T-helper 2 cell treated with Interferon-gamma antibody and Interleukin-4, amounts not matched to agents 100 ng/mL and 5 ng/mL, for 36 hours (primary cell): Measurements from ENCODE around the gene DHX58. TPM values are rescaled to one million over a fixed set of nuclear protein-coding genes. Genes with fewer than 3 reads are reported as not detected.

Experiments
- intact Hi-C: fragments of 100-400 bp; cut with micrococcal nuclease; formaldehyde crosslinking; loops from one replicate; pipeline ENCODE4 v1.15.1; 2023
- total RNA-seq: library from RNA; stranded (reverse); gene quantifications from 2 replicates; pipeline ENCODE4 v1.2.3, GENCODE V29; 2022

Gene DHX58
- total RNA-seq, 1 donor from 2014 or later, result 35.9 TPM

GRCh38 chr17:42056635-42057034 lies 55.9 kb downstream of the DHX58 start:
- intact Hi-C loops, result no loop called here

- intact Hi-C loops, result no loop called here
Observed at GRCh38 chr17:42055496-42055895, 57.0 kb downstream of the DHX58 start.

GRCh38 chr17:42055027-42055426 lies 57.5 kb downstream of the DHX58 start:
- intact Hi-C loops, result no loop called here

DNA sequence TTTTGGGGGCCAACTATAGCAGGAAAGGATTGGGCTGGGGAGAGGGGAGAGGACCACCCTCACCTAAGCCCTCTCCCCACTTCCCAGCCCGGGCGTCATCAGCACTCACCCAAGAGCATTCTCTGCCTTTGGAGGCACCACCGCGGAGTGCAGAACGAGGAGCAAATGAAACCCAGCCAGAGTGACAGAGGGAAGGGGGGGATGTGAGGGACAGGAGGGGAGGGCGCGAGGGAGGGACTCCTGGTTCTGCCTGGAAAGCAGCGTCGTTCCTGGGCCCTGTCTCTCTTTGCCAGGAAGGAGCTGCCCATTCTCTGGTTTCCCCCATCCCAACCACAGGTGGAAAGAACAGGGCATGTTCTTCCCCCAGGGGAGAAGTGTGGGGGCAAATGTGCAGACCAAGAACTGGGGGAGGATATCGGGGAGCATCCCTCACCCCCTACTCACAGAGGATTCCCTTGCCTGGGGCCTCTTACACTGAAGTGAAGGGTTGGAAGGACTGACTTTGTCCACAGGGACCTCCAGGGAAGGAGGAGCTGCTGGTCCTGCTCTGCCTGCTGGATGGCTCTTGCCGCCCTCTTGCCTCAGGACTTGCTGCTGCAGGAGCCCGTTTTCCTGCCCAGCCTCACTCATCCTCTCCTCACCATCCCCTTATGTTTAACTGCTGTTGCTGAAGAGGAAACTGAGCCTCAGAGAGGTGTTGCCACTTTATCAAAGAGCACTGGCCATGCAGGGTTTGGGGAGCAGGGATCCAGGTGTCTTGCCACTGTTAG lies 58.6 kb downstream of the DHX58 start:
- intact Hi-C loops, result no loop called here

DNA sequence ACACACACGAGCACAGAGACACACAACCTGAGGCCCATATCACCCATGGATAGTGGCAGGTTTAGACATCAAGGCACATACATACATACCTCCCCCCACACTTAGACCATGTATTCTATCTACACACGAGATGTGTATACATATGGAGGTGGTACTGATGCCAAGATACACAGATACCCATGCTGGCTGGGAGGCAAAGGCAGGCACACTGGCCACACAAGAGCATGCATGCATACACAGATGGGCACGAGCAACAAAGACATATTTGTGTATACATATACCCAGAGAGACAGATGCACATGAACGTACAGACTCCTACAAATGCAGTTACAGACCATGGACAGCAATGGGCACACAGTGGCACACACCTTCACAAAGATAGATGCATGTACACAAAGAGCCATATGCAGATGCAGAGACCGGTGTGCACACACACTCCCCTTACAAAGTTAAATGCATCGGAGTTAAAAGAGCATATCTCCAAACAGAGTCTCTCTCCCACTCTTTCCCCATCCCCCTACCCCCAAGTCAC lies 60.1 kb downstream of the DHX58 start:
- intact Hi-C loops, result no loop called here

- intact Hi-C loops, result no loop called here
Observed at GRCh38 chr17:42051645-42052044, 60.9 kb downstream of the DHX58 start.

Other genes with a start within 250 kb of the DHX58 start
- 20.4 and 22.1 TPM in 2 replicates for gene KLHL11, start 247.3 kb downstream of the DHX58 start, total RNA-seq
- gene ACLY, start 193.8 kb downstream of the DHX58 start, total RNA-seq, result 182 and 188 TPM in 2 replicates
- 0.66 and 0.73 TPM in 2 replicates for gene ODAD4, start 182.1 kb downstream of the DHX58 start, total RNA-seq
- 74.0 and 80.6 TPM in 2 replicates for gene CNP, start 145.9 kb downstream of the DHX58 start, total RNA-seq
- gene DNAJC7, start 95.3 kb downstream of the DHX58 start, total RNA-seq, result 103 and 111 TPM in 2 replicates
- 22.2 and 24.7 TPM in 2 replicates for gene NKIRAS2, start 92.6 kb downstream of the DHX58 start, total RNA-seq
- gene C17orf113, start 62.1 kb downstream of the DHX58 start, total RNA-seq, result 0.05 and 0.11 TPM in 2 replicates
- not detected in 2 replicates for gene ZNF385C, start 14.2 kb downstream of the DHX58 start, total RNA-seq
- 45.4 and 45.5 TPM in 2 replicates for gene KAT2A, start 8.7 kb upstream of the DHX58 start, total RNA-seq
- not detected in 2 replicates for gene HSPB9, start 10.1 kb upstream of the DHX58 start, total RNA-seq
- 91.7 and 95.8 TPM in 2 replicates for gene RAB5C, start 42.3 kb upstream of the DHX58 start, total RNA-seq
- 0.11 and 0.16 TPM in 2 replicates for gene KCNH4, start 68.4 kb upstream of the DHX58 start, total RNA-seq
- not detected in 2 replicates for gene HCRT, start 72.7 kb upstream of the DHX58 start, total RNA-seq
- gene GHDC, start 81.8 kb upstream of the DHX58 start, total RNA-seq, result 15.3 and 15.9 TPM in 2 replicates
- gene STAT5B, start 163.7 kb upstream of the DHX58 start, total RNA-seq, result 147 and 149 TPM in 2 replicates
- gene STAT5A, start 175.8 kb upstream of the DHX58 start, total RNA-seq, result 123 and 124 TPM in 2 replicates